CD14-positive monocyte (primary cell): ENCODE results near the gene POU3F1. TPM values are rescaled to one million over a fixed set of nuclear protein-coding genes. Genes with fewer than 3 reads are reported as not detected.

Experiments used
- DNase-seq, 3 donors: peaks; one replicate each; pipeline ENCODE4 v3.0.0-alpha.2; 2011 to 2022
- H2AFZ ChIP-seq: 2 replicates; pipeline ENCODE4 v1.6.0; 2012; ENCODE audit warnings: mild to moderate bottlenecking, low read depth, low read length, inconsistent platforms; ENCODE audit not compliant: insufficient read depth, poor library complexity, severe bottlenecking
- H3K27ac ChIP-seq, 2 donors: 1 replicate in 1 of 2; 2 replicates in 1 of 2; pipeline ENCODE4 v1.5.1; 2012 to 2013; ENCODE audit warnings: low read length in 2 of 2, control low read depth in 1 of 2, inconsistent platforms in 1 of 2, low read depth in 1 of 2, mild to moderate bottlenecking in 1 of 2
- H3K27me3 ChIP-seq, 2 donors: one replicate each; pipeline versions ENCODE4 v1.6.0 to v1.6.1; 2011 to 2013; ENCODE audit warnings: low read length in 2 of 2; ENCODE audit not compliant: control insufficient read depth in 2 of 2, insufficient read depth in 2 of 2
- H3K36me3 ChIP-seq, 2 donors: replicated peaks in 1 of 2; 1 replicate in 1 of 2; 2 replicates in 1 of 2; pipeline versions ENCODE4 v1.5.1 to v1.6.1; 2012 to 2013; ENCODE audit warnings: low read length in 2 of 2, control low read depth in 1 of 2, inconsistent platforms in 1 of 2, mild to moderate bottlenecking in 1 of 2; ENCODE audit not compliant: insufficient read depth in 2 of 2, control insufficient read depth in 1 of 2
- H3K4me1 ChIP-seq, 2 donors: 1 replicate in 1 of 2; 2 replicates in 1 of 2; pipeline versions ENCODE4 v1.5.1 to v1.6.1; 2012 to 2013; ENCODE audit warnings: low read length in 2 of 2, control low read depth in 1 of 2, inconsistent platforms in 1 of 2, mild to moderate bottlenecking in 1 of 2, moderate library complexity in 1 of 2; ENCODE audit not compliant: insufficient read depth in 2 of 2, control insufficient read depth in 1 of 2
- H3K4me2 ChIP-seq: replicated peaks from 2 replicates; pipeline ENCODE3; 2012; ENCODE audit warnings: low read length, moderate library complexity, mild to moderate bottlenecking; ENCODE audit not compliant: poor library complexity, severe bottlenecking; ENCODE audit errors: extremely low read depth
- H3K4me3 ChIP-seq, 3 experiments: fragments of 200-600 bp in 1 of 3; sonication (generic) in 1 of 3; replicated peaks in 1 of 3; 1 replicate in 2 of 3; 2 replicates in 1 of 3; pipeline ENCODE4 v1.5.1; 2011 to 2013; ENCODE audit warnings: low read length in 3 of 3, mild to moderate bottlenecking in 3 of 3, control low read depth in 2 of 3, low read depth in 2 of 3, inconsistent platforms in 1 of 3, moderate library complexity in 1 of 3
- H3K79me2 ChIP-seq: 2 replicates; pipeline ENCODE4 v1.6.0; 2012; ENCODE audit warnings: mild to moderate bottlenecking, control low read depth, inconsistent platforms, low read length, moderate library complexity; ENCODE audit not compliant: insufficient read depth
- H3K9ac ChIP-seq: 2 replicates; pipeline ENCODE4 v1.6.0; 2017; ENCODE audit warnings: low read length, mild to moderate bottlenecking; ENCODE audit not compliant: insufficient read depth, poor library complexity, severe bottlenecking
- H3K9me3 ChIP-seq, 2 donors: replicated peaks in 1 of 2; 1 replicate in 1 of 2; 2 replicates in 1 of 2; pipeline versions ENCODE4 v1.5.1 to v1.6.1; 2012 to 2013; ENCODE audit warnings: low read length in 2 of 2, control low read depth in 1 of 2; ENCODE audit not compliant: control insufficient read depth in 1 of 2, insufficient read depth in 1 of 2
- H4K20me1 ChIP-seq: 2 replicates; pipeline ENCODE4 v1.6.0; 2012; ENCODE audit warnings: mild to moderate bottlenecking, low read length, control low read depth, moderate library complexity; ENCODE audit not compliant: insufficient read depth
- H3K27ac Mint-ChIP-seq, 7 donors: one replicate each; pipeline ENCODE4 v1.8.0; 2020; ENCODE audit warnings: mild to moderate bottlenecking in 7 of 7, mixed read lengths in 7 of 7, moderate library complexity in 6 of 7, inconsistent platforms in 2 of 7
- H3K27me3 Mint-ChIP-seq, 3 donors: one replicate each; pipeline ENCODE4 v1.8.0; 2021 to 2022; ENCODE audit warnings: low read depth in 3 of 3, mild to moderate bottlenecking in 3 of 3, mixed read lengths in 3 of 3, moderate library complexity in 3 of 3, inconsistent platforms in 1 of 3
- H3K36me3 Mint-ChIP-seq, 2 donors: one replicate each; pipeline ENCODE4 v1.8.0; 2020; ENCODE audit warnings: mixed read lengths in 2 of 2, inconsistent platforms in 1 of 2, mild to moderate bottlenecking in 1 of 2
- H3K4me1 Mint-ChIP-seq: one replicate; pipeline ENCODE4 v1.8.0; 2020; ENCODE audit warnings: mild to moderate bottlenecking, mixed read lengths
- H3K4me3 Mint-ChIP-seq, 2 donors: one replicate each; pipeline ENCODE4 v1.8.0; 2020; ENCODE audit warnings: mild to moderate bottlenecking in 2 of 2, mixed read lengths in 2 of 2, moderate library complexity in 1 of 2
- H3K9me3 Mint-ChIP-seq, 7 donors: one replicate each; pipeline ENCODE4 v1.8.0; 2020 to 2022; ENCODE audit warnings: mixed read lengths in 7 of 7, mild to moderate bottlenecking in 6 of 7, moderate library complexity in 6 of 7, inconsistent platforms in 2 of 7
- CTCF ChIP-seq: fragments of 200-600 bp; IDR thresholded peaks from one replicate; pipeline ENCODE4 v1.8.0; 2022; ENCODE audit warnings: antibody characterized with exemption, mild to moderate bottlenecking
- WGBS: methylation state at CpG from one replicate; pipeline ENCODE4 v1.1.5; 2013; ENCODE audit warnings: missing lambda C conversion rate; ENCODE audit not compliant: insufficient coverage; 5-methylcytosine and 5-hydroxymethylcytosine counted together
- intact Hi-C, 2 donors: fragments of 100-400 bp; cut with micrococcal nuclease; formaldehyde crosslinking; loops; one replicate each; pipeline versions ENCODE4 v1.15.0 to v1.15.1; 2023
- polyA plus RNA-seq, 3 donors: library from polyadenylated mRNA; depleted of rRNA in 1 of 3; unstranded in 2 of 3; stranded (reverse) in 1 of 3; fragments of 300-500 nt in 2 of 3; fragments of >200 nt in 1 of 3; fragmentation: Illumina TruSeq in 2 of 3; gene quantifications; 1 replicate in 2 of 3; 2 replicates in 1 of 3; pipeline ENCODE4 v1.2.3, GENCODE V29; 2012 to 2021

Gene POU3F1
- polyA plus RNA-seq, 3 donors = not detected

DNA sequence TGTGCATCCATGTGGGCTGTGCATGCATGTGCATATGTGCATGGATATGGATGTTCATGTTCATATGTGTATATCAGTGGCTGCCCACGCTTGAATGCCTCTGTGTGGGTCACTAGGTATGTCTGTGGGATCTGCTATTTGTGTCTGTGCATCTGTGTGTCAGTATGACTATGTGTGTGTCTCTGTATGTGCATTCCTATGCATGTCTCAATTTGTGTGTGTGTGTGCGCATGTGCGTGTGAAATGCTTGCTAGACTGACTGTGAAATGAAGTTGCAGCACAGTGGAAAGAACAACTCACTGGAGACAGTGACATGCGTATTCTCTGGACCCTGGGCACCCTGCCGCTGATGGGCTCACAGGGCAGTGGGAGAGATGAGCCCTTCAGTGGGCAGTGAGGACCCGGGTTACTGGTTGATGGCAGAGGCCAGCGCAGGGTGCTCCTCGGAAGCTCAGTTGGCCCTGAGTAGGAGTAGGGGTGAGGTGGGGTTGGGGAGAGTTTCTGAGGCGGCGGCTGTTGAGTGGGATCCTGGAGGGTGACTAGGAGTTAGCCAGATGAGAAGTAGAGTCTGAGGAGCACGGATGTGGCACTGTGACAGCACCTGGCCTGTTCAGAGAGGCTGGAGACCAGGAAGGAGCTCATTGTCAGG, 43.2 kb upstream of the POU3F1 start:
- H3K36me3 Mint-ChIP-seq = no peaks in the 10 kb centered on the region
- no peak for DNase-seq
- Histone ChIP-seq H3K79me2 (no peaks in the 10 kb centered on the region), H3K4me1 (no peaks in the 10 kb centered on the region), H3K27ac (no peak overlapping the region), H3K4me3 (no peak overlapping the region), H4K20me1 (no peaks in the 10 kb centered on the region), H2AFZ (no peak overlapping the region), H3K36me3 (no peaks in the 10 kb centered on the region), H3K9me3 (no peaks in the 10 kb centered on the region), H3K9ac (no peak overlapping the region), H3K27me3 (peaks cover 5 to 14% of the 10 kb centered on the region in 2 donors), H3K4me2 (no peak overlapping the region)
- no peaks in the 10 kb centered on the region for H3K9me3 Mint-ChIP-seq
- H3K4me1 Mint-ChIP-seq = peaks cover 3% of the 10 kb centered on the region
- peaks cover 13 to 19% (median 14%) of the 10 kb centered on the region in 3 donors for H3K27me3 Mint-ChIP-seq
- H3K4me3 Mint-ChIP-seq = no peak overlapping the region
- intact Hi-C loops = no loop called here
- TF ChIP-seq CTCF = no peak
- 91% methylated on average over 10 of the region's 11 CpGs for WGBS
- no peak overlapping the region for H3K27ac Mint-ChIP-seq

DNA sequence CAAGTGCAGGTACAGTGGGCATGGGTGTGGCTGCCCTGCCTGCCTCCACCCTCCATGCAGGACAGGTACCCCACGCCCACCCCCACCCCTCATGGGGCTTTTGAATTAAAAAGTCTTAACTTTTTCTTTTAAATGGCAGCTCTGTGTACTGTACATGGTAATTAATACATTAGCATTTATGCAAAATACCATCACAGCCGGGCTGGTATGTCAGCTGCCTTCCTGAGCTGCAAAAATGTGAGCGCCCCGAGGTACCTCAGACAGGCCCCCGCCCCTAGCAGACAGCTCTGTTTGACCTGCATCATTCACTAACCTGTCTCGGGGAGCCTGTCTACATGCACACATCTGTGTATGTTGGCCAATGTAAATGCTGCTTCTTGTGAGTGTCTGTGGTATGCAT, 42.2 kb upstream of the POU3F1 start:
- Mint-ChIP-seq H3K9me3 (no peaks in the 10 kb centered on the region), H3K4me3 (no peak overlapping the region), H3K27me3 (peaks cover 4 to 9% (median 6%) of the 10 kb centered on the region in 3 donors), H3K27ac (no peak overlapping the region), H3K36me3 (no peaks in the 10 kb centered on the region), H3K4me1 (peaks cover 3% of the 10 kb centered on the region)
- H3K79me2 ChIP-seq = no peaks in the 10 kb centered on the region
- no peak for DNase-seq
- H2AFZ ChIP-seq = no peak overlapping the region
- H3K4me2 ChIP-seq = no peak overlapping the region
- no peaks in the 10 kb centered on the region for H3K4me1 ChIP-seq
- H3K36me3 ChIP-seq = no peaks in the 10 kb centered on the region
- no peaks in the 10 kb centered on the region for H3K9me3 ChIP-seq
- TF ChIP-seq CTCF = no peak
- WGBS = 68% methylated on average over 4 of the region's 6 CpGs
- intact Hi-C loops = no loop called here
- no peak overlapping the region for H3K4me3 ChIP-seq
- H4K20me1 ChIP-seq = no peaks in the 10 kb centered on the region
- H3K27me3 ChIP-seq = peaks cover 3 to 4% of the 10 kb centered on the region in 2 donors
- H3K9ac ChIP-seq = no peak overlapping the region
- H3K27ac ChIP-seq = no peak overlapping the region
